Uterus (tissue), 4 donors: ENCODE results near the gene AUTS2. TPM values are rescaled to one million over a fixed set of nuclear protein-coding genes. Genes with fewer than 3 reads are reported as not detected.

Experiments used
- DNase-seq, 2 donors: peaks; one replicate each; pipeline ENCODE4 v3.0.0-alpha.2; 2019 to 2020
- H3K27ac ChIP-seq, 2 donors: fragments of 200-600 bp; sonication (generic); 1 replicate in 1 of 2; 2 replicates in 1 of 2; pipeline ENCODE4 v1.5.1; 2016 to 2018
- H3K27me3 ChIP-seq, 2 donors: fragments of 200-600 bp; sonication (generic); one replicate each; pipeline ENCODE4 v1.5.1; 2018 to 2019; ENCODE audit warnings: control low read depth in 1 of 2
- H3K36me3 ChIP-seq, 2 donors: fragments of 200-600 bp; sonication (generic); one replicate each; pipeline ENCODE4 v1.5.1; 2019; ENCODE audit warnings: control low read depth in 1 of 2
- H3K4me1 ChIP-seq, 2 donors: fragments of 200-600 bp; sonication (generic); one replicate each; pipeline ENCODE4 v1.5.1; 2018 to 2019; ENCODE audit warnings: control low read depth in 1 of 2
- H3K4me3 ChIP-seq, 2 donors: fragments of 200-600 bp; sonication (generic); 1 replicate in 1 of 2; 2 replicates in 1 of 2; pipeline ENCODE4 v1.5.1; 2018 to 2019; ENCODE audit warnings: mild to moderate bottlenecking in 1 of 2
- H3K9me3 ChIP-seq, 2 donors: fragments of 200-600 bp; sonication (generic); one replicate each; pipeline ENCODE4 v1.5.1; 2019; ENCODE audit warnings: control low read depth in 1 of 2
- POLR2A ChIP-seq, 2 donors: fragments of 450-650 bp; IDR thresholded peaks; one replicate each; pipeline ENCODE4 v1.6.1; 2016; ENCODE audit warnings: antibody characterized with exemption in 2 of 2, mild to moderate bottlenecking in 1 of 2, moderate library complexity in 1 of 2
- intact Hi-C: fragments of 100-400 bp; cut with DNase I; formaldehyde crosslinking; loops from one replicate; pipeline ENCODE4 v1.15.1; 2023; ENCODE audit warnings: low total_unique reads
- total RNA-seq, 4 donors: library from RNA; depleted of rRNA in 3 of 4; stranded (reverse); fragments of >200 nt in 3 of 4; gene quantifications; one replicate each; pipeline versions ENCODE4 v1.1.0 to v1.2.4, GENCODE V29; 2014 to 2023
- TF ChIP-seq, protein P1 (sequence below), 4 experiments: fragments of 200-600 bp in 2 of 4; fragments of 450-650 bp in 2 of 4; sonication (generic) in 2 of 4; IDR thresholded peaks; one replicate each; pipeline ENCODE4 v1.5.1; 2016 to 2019; ENCODE audit warnings: antibody characterized with exemption in 4 of 4, mild to moderate bottlenecking in 2 of 4, moderate library complexity in 1 of 4
- donor health status: DM: yes; HTN: yes; CAD: no.

Gene AUTS2
- total RNA-seq, 4 donors from 2014 or later: 10.5 to 58.2 (median 30.0) TPM

DNA sequence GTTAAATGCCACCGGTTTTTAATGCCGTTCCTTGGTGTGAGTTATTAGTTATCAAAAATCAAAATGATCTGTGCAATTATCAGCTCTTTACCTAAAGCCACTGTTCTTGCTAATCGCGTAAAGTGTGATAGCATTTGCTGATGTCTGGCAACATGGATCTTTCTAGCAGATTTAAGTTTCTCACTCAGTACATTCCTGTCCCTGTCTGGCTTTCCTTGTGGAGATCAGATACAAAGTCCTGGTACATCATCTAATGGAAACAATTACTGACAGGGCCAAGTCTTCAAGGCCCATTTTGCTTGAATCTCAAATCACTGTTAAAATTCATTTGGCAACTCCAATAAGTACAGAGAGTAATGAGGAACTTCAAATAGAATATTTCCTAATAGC, 755.7 kb downstream of the AUTS2 start:
- Histone ChIP-seq H3K9me3 (no peaks in the 10 kb centered on the region), H3K27ac (no peak overlapping the region), H3K27me3 (no peaks in the 10 kb centered on the region), H3K4me3 (no peak overlapping the region), H3K36me3 (no peaks in the 10 kb centered on the region), H3K4me1 (no peaks in the 10 kb centered on the region)
- TF ChIP-seq, protein P1, sequence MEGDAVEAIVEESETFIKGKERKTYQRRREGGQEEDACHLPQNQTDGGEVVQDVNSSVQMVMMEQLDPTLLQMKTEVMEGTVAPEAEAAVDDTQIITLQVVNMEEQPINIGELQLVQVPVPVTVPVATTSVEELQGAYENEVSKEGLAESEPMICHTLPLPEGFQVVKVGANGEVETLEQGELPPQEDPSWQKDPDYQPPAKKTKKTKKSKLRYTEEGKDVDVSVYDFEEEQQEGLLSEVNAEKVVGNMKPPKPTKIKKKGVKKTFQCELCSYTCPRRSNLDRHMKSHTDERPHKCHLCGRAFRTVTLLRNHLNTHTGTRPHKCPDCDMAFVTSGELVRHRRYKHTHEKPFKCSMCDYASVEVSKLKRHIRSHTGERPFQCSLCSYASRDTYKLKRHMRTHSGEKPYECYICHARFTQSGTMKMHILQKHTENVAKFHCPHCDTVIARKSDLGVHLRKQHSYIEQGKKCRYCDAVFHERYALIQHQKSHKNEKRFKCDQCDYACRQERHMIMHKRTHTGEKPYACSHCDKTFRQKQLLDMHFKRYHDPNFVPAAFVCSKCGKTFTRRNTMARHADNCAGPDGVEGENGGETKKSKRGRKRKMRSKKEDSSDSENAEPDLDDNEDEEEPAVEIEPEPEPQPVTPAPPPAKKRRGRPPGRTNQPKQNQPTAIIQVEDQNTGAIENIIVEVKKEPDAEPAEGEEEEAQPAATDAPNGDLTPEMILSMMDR (IDR thresholded peaks at IDR 0.05): no peak
- TF ChIP-seq POLR2A (IDR thresholded peaks at IDR 0.05): no peak
- intact Hi-C loops: no loop called here
- DNase-seq: no peak

DNA sequence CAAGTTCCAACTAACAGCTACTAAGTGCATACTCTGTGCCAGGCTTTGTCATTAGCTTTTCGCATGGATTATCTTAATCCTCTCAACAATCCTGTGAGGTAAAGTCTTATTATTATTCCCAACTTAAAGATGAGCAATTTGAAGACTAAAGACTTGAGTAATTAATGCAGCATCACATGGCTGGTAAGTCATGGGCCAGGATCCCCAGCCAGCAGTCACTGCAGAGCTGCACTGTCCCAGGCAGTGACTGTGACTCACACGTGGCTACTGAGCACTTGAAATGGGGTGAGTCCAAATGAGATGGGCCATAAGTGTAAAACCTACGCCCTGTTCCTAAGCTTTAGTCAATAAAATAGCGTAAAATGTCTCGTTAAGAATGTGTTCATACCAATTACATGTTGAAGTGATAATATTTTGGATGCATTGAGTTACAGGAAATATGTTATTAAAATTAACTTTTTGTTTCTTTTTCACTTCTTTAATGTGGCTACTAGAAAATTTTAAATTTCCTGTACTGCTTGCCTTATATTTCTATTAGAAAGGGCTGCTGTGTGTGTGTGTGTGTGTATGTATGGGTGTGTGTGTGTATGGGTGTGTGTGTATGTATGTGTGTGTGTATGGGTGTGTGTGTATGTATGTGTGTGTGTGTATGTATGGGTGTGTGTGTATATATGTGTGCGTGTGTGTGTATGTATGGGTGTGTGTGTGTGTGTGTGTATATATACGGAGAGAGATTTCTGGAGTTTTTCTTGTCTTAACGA, 756.3 kb downstream of the AUTS2 start:
- DNase-seq: no peak
- Histone ChIP-seq H3K27me3 (no peaks in the 10 kb centered on the region), H3K4me1 (no peaks in the 10 kb centered on the region), H3K27ac (no peak overlapping the region), H3K4me3 (no peak overlapping the region), H3K36me3 (no peaks in the 10 kb centered on the region), H3K9me3 (no peaks in the 10 kb centered on the region)
- intact Hi-C loops: no loop called here
- no peak for TF ChIP-seq POLR2A (IDR thresholded peaks at IDR 0.05)
- TF ChIP-seq, protein P1 (IDR thresholded peaks at IDR 0.05): no peak

DNA sequence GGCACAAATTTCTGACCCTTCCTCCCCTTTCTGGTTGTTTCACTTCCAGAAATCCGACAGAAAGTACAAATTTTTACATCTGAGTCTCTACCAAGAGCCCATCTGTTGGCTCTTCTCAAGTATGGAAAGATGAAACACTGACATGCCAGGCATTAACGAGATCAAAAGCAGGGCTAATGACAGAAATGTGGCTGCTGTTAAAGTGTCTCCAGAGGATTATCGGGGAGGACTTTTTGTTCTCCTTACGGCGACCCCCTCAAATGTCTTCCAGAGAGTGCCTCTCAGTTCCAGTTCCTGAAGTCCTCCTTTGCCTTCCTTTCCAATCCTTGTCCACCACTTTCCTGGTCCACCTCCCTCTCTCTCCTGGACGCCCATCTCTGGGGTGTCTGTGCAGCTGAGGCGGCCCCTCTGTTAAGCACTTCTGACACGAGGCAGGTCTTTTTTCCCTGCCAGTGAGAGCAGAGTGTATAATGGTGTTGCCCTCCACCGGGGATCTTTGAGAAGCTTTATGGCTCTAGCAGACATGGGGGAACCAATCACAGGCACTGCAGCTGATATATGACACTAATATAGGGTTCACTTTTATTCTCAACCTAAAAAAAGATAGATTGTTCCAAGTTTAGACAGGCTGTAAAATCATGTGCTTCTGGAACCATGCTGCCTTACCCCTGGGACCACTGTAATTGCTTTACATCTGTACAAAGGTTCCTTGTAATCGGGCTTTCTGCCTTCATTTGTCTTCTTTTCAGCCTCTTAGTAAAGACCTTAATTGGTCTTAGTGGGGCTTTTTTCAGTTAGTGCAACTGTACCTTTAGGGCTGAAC, 757.1 kb downstream of the AUTS2 start:
- intact Hi-C loops: no loop called here
- TF ChIP-seq, protein P1 (IDR thresholded peaks at IDR 0.05): no peak
- no peak for TF ChIP-seq POLR2A (IDR thresholded peaks at IDR 0.05)
- Histone ChIP-seq H3K9me3 (no peaks in the 10 kb centered on the region), H3K27ac (no peak overlapping the region), H3K36me3 (no peaks in the 10 kb centered on the region), H3K27me3 (no peaks in the 10 kb centered on the region), H3K4me3 (no peak overlapping the region), H3K4me1 (no peaks in the 10 kb centered on the region)
- no peak for DNase-seq

DNA sequence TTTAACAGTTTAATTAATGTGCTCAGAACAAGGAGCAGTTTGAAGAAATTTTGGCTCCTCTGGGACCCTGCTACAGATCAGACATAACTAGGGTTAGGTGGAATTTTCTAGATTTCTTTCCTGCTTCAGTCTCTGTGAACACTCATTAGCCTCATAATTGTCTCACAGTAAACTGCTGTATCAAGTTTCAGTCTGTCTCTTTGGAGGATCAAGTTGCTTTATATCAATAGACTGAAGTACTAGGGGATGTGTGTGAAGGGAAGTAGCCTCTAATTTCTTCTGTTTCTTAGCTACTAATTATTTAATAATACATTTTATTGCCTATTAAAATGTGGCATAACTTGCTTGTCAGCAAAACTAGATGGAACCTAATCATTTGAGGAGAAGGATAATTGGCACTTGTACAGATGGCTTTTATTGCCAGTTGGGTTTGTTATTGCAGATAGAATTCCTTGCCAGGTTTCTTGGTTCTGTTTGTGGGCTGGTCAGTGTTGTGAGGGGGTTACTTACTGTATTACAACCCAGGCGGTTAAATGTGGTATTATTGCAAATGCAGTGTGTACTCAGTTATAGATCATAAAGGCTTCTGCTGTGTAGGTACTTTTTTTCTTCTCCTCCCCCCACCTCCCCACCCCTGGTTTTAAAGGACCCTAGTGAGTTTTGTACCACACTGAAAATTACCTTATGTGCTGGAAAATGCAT, 758.0 kb downstream of the AUTS2 start:
- H3K36me3 ChIP-seq: no peaks in the 10 kb centered on the region
- H3K4me3 ChIP-seq: no peak overlapping the region
- intact Hi-C loops: no loop called here
- H3K27ac ChIP-seq: no peak overlapping the region
- H3K27me3 ChIP-seq: no peaks in the 10 kb centered on the region
- DNase-seq: no peak
- no peaks in the 10 kb centered on the region for H3K9me3 ChIP-seq
- TF ChIP-seq, protein P1 (IDR thresholded peaks at IDR 0.05): no peak
- TF ChIP-seq POLR2A (IDR thresholded peaks at IDR 0.05): no peak
- no peaks in the 10 kb centered on the region for H3K4me1 ChIP-seq
